ENCODE results near the gene GPR3.
"Not testable (repeated sequence)": the region's sequence is repeated elsewhere in the genome, so short reads cannot be mapped to it uniquely, and the experiment has no call there.

GPR3 gene

GRCh38 chr1:27402349-27402754 is 9.9 kb downstream of the GPR3 start:
- no peak for DNase-seq

- no peak for DNase-seq
Measured at GRCh38 chr1:27403065-27403726, 10.8 kb downstream of the GPR3 start.

- no peak for DNase-seq
Measured at GRCh38 chr1:27403931-27404330, 11.5 kb downstream of the GPR3 start.

DNA sequence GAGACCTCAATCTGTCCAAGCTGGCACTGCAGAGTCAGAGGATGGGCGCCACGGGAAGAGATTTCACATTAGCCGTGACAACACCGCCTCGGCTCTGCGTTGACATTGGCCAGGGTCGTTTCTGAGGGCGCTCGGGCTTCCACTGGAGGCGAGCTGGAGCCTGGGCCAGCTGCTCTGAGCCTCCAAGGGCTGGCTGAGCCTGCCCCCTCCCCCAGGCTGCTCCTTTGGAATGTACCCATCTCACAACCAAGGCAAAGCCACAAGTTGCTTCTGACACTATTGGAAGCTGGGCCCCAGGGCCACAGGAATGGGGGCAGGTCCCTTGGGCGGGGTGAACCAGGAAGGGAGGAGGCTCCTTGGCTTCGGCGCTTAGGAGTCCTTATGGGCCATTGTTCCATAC is 12.7 kb downstream of the GPR3 start:
- no peak for DNase-seq

GRCh38 chr1:27405598-27406361 is 13.4 kb downstream of the GPR3 start:
- not testable (repeated sequence) for DNase-seq

DNA sequence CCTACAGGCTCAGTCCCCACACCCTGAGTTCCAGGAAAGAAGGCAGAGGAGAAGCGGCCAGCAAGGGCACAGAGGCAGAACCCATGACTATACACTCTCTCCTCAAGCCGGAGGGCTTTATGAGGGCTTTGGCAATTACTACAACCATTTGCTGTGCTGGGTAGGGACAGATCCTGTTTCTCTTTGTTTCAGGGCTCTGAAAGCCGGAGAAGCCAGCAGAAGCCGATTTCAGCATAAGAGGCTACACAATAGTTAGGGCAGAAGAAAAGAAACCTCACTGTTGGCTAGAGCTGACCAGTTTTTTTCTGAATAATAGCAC is 13.9 kb downstream of the GPR3 start:
- DNase-seq: no peak

- DNase-seq: not testable (repeated sequence)
Measured at GRCh38 chr1:27406791-27407190, 14.4 kb downstream of the GPR3 start.

- no peak for DNase-seq
Measured at GRCh38 chr1:27408151-27408550, 15.7 kb downstream of the GPR3 start.

DNA sequence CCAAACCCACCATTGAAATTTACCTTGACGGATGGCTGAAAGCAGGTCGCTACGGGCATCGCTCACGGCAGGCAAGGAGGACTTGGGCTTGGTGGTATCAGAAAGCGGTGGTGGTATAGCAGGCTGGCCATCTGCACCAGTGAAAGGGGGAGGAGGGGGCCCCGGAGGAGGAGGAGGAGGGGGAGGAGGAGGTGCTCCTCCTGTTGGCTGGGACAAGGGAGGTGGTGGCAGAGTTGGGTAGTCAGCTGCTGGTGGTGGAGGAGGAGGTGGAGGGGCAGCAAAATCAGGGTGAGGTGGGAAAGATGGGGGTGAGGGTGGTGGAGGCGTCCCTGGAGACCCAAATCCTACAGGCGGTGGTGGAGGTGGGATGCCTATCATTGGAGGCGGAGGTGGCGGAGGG is 17.2 kb downstream of the GPR3 start:
- DNase-seq: no peak

GRCh38 chr1:27410709-27411108 is 18.3 kb downstream of the GPR3 start:
- DNase-seq: no peak

DNA sequence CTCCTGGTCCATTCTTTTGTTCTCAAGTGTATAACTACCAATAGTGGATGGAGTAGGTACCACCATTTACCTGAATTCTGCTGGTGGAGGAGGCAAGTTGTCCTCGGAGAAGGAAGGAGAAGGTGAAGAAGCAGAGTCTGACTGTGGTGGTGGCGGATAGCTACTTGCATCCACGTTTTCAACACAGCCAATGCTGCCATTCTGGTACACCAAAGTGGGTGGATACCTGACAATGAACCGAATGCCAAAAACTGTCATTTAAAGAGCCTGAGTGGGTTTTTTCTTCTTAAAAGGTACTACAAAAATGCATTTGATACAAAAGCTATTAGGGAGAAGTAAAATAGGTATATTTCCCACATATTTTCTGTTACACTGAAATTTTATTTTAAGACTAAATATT is 20.1 kb downstream of the GPR3 start:
- DNase-seq: no peak

GRCh38 chr1:27413004-27413403 is 20.6 kb downstream of the GPR3 start:
- no peak for DNase-seq

DNA sequence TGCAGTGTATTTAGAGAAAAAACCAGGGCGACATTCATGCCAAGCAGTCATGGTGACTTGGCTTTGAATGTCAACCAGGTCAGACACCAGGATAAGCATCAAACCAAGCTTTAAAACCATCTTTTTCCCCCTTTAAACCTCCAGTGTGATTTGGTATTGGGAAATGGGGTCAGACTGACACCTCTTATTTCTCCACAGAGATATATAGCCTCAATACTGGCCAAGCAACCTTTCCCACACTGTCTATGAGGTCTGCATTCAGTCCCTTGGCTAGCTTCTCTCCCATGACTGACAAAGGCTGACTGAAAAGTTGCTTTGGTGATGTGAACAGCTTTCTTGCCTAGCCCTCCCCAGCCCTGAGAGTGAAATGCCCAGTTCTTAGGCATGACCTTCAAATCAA is 21.7 kb downstream of the GPR3 start:
- DNase-seq: no peak

- peak; percentile 38 for DNase-seq
Measured at GRCh38 chr1:27416387-27417111, 24.1 kb downstream of the GPR3 start.

DNA sequence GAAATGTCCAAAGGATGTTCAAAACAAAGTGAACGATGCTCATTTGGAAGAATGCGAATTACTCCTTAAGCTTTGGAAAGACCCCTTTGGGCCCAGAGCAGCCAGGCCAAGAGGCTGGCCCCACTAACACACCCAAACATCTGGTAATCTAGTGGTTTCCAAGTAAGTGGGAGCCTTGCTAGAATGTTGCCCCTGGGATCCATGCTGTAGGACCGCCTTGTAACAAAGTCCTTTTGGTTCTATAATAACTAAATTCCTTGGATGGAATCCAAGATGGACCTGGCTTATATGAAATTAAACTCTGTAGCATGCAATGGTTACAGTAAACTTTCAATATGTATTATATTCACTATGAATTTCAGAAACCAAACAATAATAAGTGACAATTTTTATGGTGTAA is 25.3 kb downstream of the GPR3 start:
- DNase-seq: no peak

- peak; percentile 35 for DNase-seq
Measured at GRCh38 chr1:27418326-27419185, 26.1 kb downstream of the GPR3 start.

GRCh38 chr1:27423709-27424108 is 31.3 kb downstream of the GPR3 start:
- no peak for DNase-seq

DNA sequence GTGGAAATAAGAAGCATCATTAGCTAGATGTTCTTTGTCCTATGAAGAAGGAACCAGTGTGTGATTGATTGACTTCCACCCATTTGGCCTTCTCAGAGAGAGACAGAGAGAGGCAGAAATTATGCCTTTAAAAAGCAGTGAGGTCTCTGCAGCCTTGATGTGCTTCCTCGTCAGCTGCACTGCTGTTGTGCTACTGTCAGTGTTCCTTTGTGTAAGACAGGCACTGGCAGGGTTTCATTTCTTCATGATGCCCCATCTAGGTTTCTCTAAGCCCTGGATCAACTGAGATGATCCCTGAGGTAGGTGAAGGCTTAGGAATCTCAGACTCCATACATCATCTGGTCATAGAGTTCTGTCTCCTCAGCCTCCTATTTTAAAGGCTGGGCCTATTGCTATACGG is 34.9 kb downstream of the GPR3 start:
- no peak for DNase-seq

DNA sequence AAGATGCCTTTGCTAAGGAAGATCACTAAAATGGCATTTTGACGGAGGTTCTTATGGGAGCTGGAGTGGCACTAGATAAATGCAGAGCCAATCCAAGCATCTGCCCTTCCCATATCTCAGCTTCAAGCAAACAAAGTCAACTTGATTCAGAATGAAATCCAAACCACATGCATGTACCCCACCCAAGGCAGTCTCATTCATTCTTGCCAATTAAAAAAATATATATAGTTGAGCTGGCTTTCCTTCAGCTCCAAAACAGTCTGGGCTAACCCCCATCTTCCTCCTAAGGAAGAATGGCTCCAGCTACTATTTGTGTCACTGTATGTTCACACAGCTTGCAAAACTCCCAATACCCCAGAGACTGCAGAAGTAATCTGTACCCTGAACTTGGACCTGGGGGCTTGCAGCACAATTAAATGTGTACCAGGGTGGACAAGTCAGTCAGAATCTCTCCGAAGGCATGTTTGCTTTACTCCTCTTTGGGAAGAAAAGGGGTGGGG is 35.4 kb downstream of the GPR3 start:
- no peak for DNase-seq

DNA sequence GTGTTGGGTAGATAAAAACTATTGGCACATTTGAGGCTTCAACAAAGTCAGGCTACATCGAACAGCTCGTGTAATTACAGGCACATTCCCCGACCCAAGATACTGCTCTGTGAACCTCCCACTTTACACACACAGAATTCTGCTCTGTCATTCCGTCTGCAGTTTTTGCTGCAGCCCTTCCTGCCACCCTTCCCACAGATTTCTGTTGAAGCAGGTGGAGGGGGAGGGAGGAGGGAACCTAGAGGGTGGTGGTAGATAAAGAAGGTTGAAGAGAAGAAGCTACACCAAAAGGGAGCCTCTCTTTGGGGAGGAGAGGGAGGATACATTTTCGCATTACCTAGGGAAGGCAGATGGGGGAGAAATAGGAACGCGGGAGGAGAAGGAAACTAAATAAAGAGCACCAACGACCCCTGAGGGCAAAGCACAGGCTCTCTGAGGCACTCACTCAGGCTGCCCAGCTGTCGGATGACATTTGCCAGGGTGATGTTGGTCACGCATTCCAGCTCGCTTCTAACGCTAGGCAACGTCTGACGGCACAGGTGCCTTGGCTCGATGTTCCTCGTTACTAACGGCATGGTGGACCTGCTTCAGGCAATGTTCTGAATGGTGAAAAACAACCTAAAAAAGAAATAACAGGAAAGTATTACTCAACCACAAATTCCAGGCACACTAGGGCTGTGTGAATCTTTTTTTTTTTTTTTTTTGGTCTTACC is 36.0 kb downstream of the GPR3 start:
- DNase-seq: no peak

GRCh38 chr1:27429029-27429425 is 36.6 kb downstream of the GPR3 start:
- DNase-seq: no peak

DNA sequence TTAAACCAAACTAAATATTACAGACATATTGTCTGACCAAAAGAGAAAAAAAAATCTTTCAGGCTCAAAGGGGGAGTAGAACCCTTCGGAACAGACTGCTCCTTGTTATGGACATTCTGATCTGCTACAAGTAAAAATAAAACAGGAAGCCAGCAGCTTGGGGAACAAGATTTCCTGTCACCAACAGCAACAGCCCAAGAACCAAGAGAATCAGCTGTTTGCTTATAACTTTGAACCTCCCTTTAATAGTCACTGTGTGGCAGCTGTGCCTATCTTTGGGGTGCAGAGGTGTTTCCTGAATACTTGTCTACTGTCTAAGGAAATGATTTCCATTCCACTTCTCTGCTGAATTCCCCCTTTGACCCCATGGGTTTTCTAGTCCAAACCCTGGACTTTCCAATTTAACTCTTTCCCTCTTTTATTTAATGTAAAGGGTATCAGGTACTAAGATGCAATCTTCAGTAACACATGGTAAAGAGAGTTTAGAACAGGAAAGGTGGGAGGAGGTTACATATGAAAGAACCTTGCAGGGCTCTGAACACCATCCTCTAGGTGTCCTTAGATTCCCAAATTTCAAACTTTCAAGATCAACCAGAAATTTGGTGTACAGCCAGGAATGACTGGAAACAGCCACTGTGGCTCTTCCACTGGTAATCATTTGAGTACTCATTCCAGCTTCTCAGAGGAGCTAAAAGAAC is 38.6 kb downstream of the GPR3 start:
- no peak for DNase-seq
